NB4 (cell line): ENCODE measurements around the gene HEXIM1.

ENCODE experiments used
- DNase-seq: peaks from one replicate; pipeline ENCODE4 v3.0.0; 2010; ENCODE audit warnings: low read depth
- H3K4me3 ChIP-seq: one replicate; pipeline ENCODE4 v1.5.1; 2011; ENCODE audit warnings: mild to moderate bottlenecking, low read depth, low read length, moderate library complexity
- MYC ChIP-seq: IDR thresholded peaks from 2 replicates; pipeline ENCODE4 v1.6.1; 2011; ENCODE audit warnings: low read depth, low read length
- POLR2A ChIP-seq: IDR thresholded peaks from 2 replicates; pipeline ENCODE4 v1.6.1; 2011; ENCODE audit warnings: mild to moderate bottlenecking; ENCODE audit not compliant: insufficient read length; ENCODE audit errors: extremely low read depth
- TF ChIP-seq, protein P1 (sequence below): IDR thresholded peaks from one replicate; pipeline ENCODE4 v1.5.1; 2012; ENCODE audit warnings: low read depth, low read length
- TF ChIP-seq, protein P2 (sequence below): IDR thresholded peaks from 2 replicates; pipeline ENCODE4 v1.6.1; 2011; ENCODE audit warnings: low read depth, low read length

HEXIM1 gene

DNA sequence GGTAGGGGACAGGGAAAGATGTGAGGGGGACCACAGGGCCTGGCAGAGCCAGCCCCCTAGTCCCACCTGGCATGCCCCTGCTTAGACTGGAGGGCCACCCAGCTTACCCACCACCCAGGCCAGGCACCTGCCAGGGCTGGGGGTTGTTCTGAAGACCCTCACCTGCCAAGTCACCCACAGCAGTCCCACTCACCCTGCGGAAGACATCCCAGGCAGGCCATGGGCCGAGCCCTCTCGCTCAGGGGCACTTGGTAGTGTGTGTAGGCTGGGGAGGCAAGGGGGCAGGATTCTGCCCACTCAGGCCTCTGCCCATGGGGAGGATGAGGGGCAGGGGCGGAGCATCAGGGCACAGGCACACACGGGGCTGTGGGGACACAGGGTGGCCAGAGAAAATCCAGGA lies 19.9 kb upstream of the HEXIM1 start:
- TF ChIP-seq MYC: no peak
- TF ChIP-seq, protein P1, sequence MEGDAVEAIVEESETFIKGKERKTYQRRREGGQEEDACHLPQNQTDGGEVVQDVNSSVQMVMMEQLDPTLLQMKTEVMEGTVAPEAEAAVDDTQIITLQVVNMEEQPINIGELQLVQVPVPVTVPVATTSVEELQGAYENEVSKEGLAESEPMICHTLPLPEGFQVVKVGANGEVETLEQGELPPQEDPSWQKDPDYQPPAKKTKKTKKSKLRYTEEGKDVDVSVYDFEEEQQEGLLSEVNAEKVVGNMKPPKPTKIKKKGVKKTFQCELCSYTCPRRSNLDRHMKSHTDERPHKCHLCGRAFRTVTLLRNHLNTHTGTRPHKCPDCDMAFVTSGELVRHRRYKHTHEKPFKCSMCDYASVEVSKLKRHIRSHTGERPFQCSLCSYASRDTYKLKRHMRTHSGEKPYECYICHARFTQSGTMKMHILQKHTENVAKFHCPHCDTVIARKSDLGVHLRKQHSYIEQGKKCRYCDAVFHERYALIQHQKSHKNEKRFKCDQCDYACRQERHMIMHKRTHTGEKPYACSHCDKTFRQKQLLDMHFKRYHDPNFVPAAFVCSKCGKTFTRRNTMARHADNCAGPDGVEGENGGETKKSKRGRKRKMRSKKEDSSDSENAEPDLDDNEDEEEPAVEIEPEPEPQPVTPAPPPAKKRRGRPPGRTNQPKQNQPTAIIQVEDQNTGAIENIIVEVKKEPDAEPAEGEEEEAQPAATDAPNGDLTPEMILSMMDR: no peak
- no peak overlapping the region for H3K4me3 ChIP-seq
- DNase-seq: no peak

DNA sequence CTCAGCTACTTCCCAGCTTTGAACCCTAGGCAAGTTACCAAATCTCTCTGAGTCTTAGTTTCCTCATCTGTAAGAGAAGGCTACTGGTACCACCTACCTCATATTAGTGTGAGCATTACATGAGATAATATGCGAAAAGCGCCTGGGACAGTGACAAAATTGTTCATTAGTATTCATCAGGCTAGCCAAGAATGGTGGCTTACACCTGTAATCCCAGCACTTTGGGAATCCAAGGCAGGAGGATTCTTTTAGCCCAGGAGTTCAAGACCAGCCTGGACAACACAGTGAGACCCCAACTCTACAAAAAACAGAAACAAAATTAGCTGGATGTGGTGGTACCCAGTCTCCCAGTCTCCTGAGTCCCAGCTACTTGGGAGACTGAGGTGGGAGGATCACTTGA lies 19.3 kb upstream of the HEXIM1 start:
- no peak for DNase-seq
- TF ChIP-seq MYC (no peak), POLR2A (no peak)
- TF ChIP-seq, protein P2, sequence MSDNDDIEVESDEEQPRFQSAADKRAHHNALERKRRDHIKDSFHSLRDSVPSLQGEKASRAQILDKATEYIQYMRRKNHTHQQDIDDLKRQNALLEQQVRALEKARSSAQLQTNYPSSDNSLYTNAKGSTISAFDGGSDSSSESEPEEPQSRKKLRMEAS: no peak
- TF ChIP-seq, protein P1: no peak
- no peak overlapping the region for H3K4me3 ChIP-seq

DNA sequence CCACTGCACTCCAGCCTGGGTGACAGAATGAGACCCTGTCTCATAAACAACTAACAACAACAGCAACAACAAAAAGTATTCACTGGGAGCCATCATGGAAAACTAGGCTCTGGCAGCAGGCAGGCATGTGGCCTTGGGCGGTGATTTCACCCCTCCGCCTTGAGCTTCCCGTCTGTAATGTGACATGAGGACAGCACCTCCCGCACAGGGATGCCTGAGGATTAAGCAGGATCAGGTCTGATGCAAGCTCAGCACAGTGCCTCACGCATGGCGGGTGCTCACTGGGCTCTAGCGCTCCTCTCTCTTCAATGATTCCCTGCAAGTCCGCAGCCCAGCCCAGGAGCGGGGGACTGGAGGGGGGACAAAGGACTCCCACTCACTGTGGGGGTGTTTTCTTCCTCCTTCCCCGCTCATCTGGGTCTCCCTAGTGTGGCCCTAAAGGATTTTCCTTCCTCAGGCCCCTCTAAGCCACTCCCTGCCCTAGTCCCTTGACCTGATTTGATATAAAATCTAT lies 18.8 kb upstream of the HEXIM1 start:
- TF ChIP-seq POLR2A: no peak
- TF ChIP-seq, protein P2: no peak
- TF ChIP-seq, protein P1: no peak
- no peak for TF ChIP-seq MYC
- H3K4me3 ChIP-seq: no peak overlapping the region
- DNase-seq: no peak

DNA sequence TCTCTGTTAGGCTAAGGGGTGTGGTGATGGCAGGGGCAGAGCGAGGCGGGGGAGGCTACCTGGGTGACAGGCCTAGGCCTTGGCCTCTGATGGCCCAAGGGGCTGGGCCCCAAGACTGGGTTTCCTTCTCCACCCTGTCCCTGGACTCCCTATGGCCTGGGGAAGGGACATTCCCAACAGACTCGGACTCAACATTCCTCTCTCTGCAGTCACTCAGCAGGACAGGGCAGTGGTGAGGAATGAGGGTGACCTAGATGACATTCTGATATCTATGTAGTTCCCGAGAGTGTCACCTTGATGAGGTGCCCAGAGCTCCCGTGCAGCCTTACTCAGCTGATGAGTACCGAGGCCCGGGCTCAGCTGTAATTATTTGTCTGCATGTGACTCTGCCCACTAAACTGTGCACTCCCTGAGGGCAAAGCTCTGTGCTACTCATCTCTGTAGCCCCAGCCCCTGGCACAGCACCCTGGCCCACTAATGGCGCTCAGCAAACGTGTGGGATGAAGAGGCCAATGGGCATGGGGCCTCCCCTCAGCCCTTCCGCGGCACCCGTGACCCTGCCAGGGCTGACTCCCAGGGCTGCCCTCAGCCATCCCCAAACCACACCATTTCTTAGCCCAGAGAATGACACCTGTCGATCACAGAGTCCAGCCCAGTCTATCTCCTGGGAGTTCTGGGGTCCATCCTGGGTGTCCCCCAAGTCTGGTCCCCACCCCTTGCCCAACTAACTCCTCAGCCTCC lies 18.2 kb upstream of the HEXIM1 start:
- DNase-seq: no peak
- TF ChIP-seq, protein P2: no peak
- TF ChIP-seq MYC (no peak), POLR2A (no peak)
- TF ChIP-seq, protein P1: no peak
- no peak overlapping the region for H3K4me3 ChIP-seq

DNA sequence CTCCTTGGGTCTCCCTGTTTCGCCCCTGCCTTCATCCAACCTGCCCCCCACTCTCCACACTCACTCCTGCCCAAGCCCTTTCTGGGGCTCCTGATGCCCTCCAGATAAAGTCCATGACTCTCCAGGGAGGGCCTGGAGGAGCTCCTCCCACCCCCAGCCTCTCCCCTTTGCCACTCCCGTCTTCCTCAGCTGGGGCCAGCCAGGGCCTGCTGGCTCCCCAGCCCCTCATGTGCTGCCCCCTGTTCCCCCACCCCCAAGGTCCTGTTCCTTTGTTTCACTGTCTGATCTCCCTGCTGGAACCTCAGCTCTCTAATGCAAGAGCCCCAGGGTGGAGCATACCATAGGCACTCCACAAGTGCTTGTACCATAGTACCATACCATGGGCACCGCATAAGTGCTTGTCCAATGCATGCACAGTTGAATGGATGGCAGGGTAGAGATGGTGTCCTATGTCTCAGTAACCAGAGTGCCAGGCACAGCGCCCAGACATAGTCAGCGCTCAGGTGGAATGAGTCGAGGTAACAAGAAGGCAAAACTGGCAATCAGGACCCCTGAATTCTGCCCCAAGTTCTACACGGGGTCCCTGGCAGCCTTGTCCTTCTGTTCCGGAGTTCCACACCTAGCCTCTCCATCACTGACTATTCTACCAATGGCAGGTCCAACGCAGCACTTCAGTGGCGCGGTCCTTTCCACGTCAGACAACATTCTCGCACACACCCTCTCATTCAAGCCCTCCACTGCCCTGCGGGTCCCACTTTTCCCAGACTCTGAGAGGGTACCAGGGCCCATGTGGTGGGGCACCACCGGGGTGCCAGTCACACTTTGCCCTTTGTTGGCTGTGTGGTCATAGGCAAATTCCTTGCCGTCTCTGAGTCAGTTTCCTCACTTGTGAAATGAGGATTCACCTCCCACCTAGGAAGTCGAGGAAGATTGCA lies 17.3 kb upstream of the HEXIM1 start:
- DNase-seq: no peak
- no peak for TF ChIP-seq MYC
- no peak for TF ChIP-seq POLR2A
- TF ChIP-seq, protein P2: no peak
- TF ChIP-seq, protein P1: no peak
- H3K4me3 ChIP-seq: no peak overlapping the region
